IMR-90 (cell line): ENCODE measurements around the gene ZNF280C. TPM values are rescaled to one million over a fixed set of nuclear protein-coding genes. Genes with fewer than 3 reads are reported as not detected.

Source experiments
- ATAC-seq: fragments of 200-7000 bp; cut with Tn5 transposase; 2 replicates; pipeline ENCODE4 v1.9.1; 2020; ENCODE audit warnings: low read depth, mild to moderate bottlenecking, moderate library complexity
- BruUV-seq: library from RNA; stranded (reverse); fragments of 400-500 nt; replicated peaks from 2 replicates; lab custom pipeline; 2021; lab: Mats Ljungman, UMichigan
- CTCF ChIA-PET: fragments of 300-600 bp; formaldehyde crosslinking; extraction: SDS; loops from one replicate; lab custom pipeline; 2021; ENCODE audit warnings: antibody characterized with exemption; lab: Yijun Ruan, JAX
- POLR2A ChIA-PET: fragments of 300-600 bp; sonication (Branson Sonifier 250); formaldehyde crosslinking; loops from one replicate; lab custom pipeline; 2022; ENCODE audit warnings: antibody characterized with exemption; ENCODE audit not compliant: unreplicated experiment; lab: Charles Lee
- DNase-seq: peaks from one replicate; pipeline ENCODE4 v3.0.0; 2013
- H2AFZ ChIP-seq: replicated peaks from 2 replicates; pipeline ENCODE3; 2013; ENCODE audit warnings: low read length, mild to moderate bottlenecking; ENCODE audit not compliant: poor library complexity
- H2AK5ac ChIP-seq: 2 replicates; pipeline ENCODE4 v1.6.1; 2013; ENCODE audit warnings: low read depth, low read length, inconsistent platforms
- H2AK9ac ChIP-seq: replicated peaks from 2 replicates; pipeline ENCODE3; 2013; ENCODE audit warnings: mild to moderate bottlenecking, low read depth, low read length, moderate library complexity; ENCODE audit not compliant: poor library complexity
- H2BK120ac ChIP-seq: 2 replicates; pipeline ENCODE4 v1.6.1; 2013; ENCODE audit warnings: low read depth, low read length, inconsistent platforms
- H2BK15ac ChIP-seq: 3 replicates; pipeline ENCODE4 v1.6.1; 2013; ENCODE audit warnings: low read depth, low read length, inconsistent platforms
- H2BK20ac ChIP-seq: 2 replicates; pipeline ENCODE4 v1.6.1; 2013; ENCODE audit warnings: low read depth, mild to moderate bottlenecking, inconsistent platforms, low read length, moderate library complexity
- H2BK5ac ChIP-seq: 2 replicates; pipeline ENCODE4 v1.6.1; 2013; ENCODE audit warnings: mild to moderate bottlenecking, low read depth, low read length, inconsistent platforms; ENCODE audit not compliant: poor library complexity, severe bottlenecking
- H3K14ac ChIP-seq: replicated peaks from 2 replicates; pipeline ENCODE4 v1.6.1; 2013; ENCODE audit warnings: low read depth, low read length, inconsistent platforms
- H3K18ac ChIP-seq: 2 replicates; pipeline ENCODE4 v1.6.1; 2013; ENCODE audit warnings: low read depth, low read length, control low read depth
- H3K23ac ChIP-seq: 2 replicates; pipeline ENCODE4 v1.6.1; 2013; ENCODE audit warnings: low read depth, low read length, inconsistent platforms
- H3K27ac ChIP-seq: 2 replicates; pipeline ENCODE4 v1.5.1; 2013; ENCODE audit warnings: mild to moderate bottlenecking, control low read depth, low read length; ENCODE audit not compliant: insufficient read depth
- H3K27me3 ChIP-seq: 2 replicates; pipeline ENCODE4 v1.6.1; 2013; ENCODE audit warnings: low read length; ENCODE audit not compliant: control insufficient read depth, insufficient read depth
- H3K36me3 ChIP-seq: 2 replicates; pipeline ENCODE4 v1.6.1; 2013; ENCODE audit warnings: low read length, mixed read lengths; ENCODE audit not compliant: control insufficient read depth, insufficient read depth
- H3K4ac ChIP-seq: 2 replicates; pipeline ENCODE4 v1.6.1; 2013; ENCODE audit warnings: low read depth, low read length, inconsistent platforms
- H3K4me1 ChIP-seq: 2 replicates; pipeline ENCODE4 v1.6.1; 2013; ENCODE audit warnings: low read length, mixed read lengths; ENCODE audit not compliant: control insufficient read depth, insufficient read depth
- H3K4me2 ChIP-seq: 2 replicates; pipeline ENCODE4 v1.6.1; 2013; ENCODE audit warnings: low read depth, mild to moderate bottlenecking, control low read depth, low read length, moderate library complexity
- H3K4me3 ChIP-seq: 2 replicates; pipeline ENCODE4 v1.5.1; 2013; ENCODE audit warnings: low read depth, mild to moderate bottlenecking, control low read depth, low read length, moderate library complexity; ENCODE audit not compliant: insufficient read depth
- H3K56ac ChIP-seq: 2 replicates; pipeline ENCODE4 v1.6.1; 2013; ENCODE audit warnings: low read length, inconsistent platforms; ENCODE audit not compliant: insufficient read depth; ENCODE audit errors: extremely low read depth
- H3K79me1 ChIP-seq, 2 experiments: 2 replicates each; pipeline ENCODE4 v1.6.1; 2013; ENCODE audit warnings: low read length in 2 of 2, inconsistent platforms in 1 of 2, low read depth in 1 of 2
- H3K9ac ChIP-seq: 2 replicates; pipeline ENCODE4 v1.6.1; 2013; ENCODE audit warnings: low read depth, low read length, control low read depth
- H3K9me1 ChIP-seq: 2 replicates; pipeline ENCODE4 v1.6.1; 2013; ENCODE audit warnings: low read length, inconsistent platforms; ENCODE audit not compliant: insufficient read depth
- H3K9me3 ChIP-seq: 2 replicates; pipeline ENCODE4 v1.6.1; 2013; ENCODE audit warnings: low read length; ENCODE audit not compliant: control insufficient read depth, insufficient read depth
- H4K20me1 ChIP-seq: 2 replicates; pipeline ENCODE4 v1.6.1; 2013; ENCODE audit warnings: low read length, inconsistent platforms; ENCODE audit not compliant: insufficient read depth
- H4K5ac ChIP-seq: 2 replicates; pipeline ENCODE4 v1.6.1; 2013; ENCODE audit warnings: mild to moderate bottlenecking, low read depth, low read length, control low read depth
- H4K8ac ChIP-seq, 2 experiments: 2 replicates each; pipeline ENCODE4 v1.6.1; 2013; ENCODE audit warnings: low read depth in 2 of 2, low read length in 2 of 2, control low read depth in 1 of 2, inconsistent platforms in 1 of 2
- H4K91ac ChIP-seq: 2 replicates; pipeline ENCODE4 v1.6.1; 2013; ENCODE audit warnings: low read depth, low read length, inconsistent platforms; ENCODE audit not compliant: insufficient read depth
- CEBPB ChIP-seq: IDR thresholded peaks from 2 replicates; pipeline ENCODE4 v1.6.1; 2012; ENCODE audit warnings: low read depth, low read length, improper control_type of control experiment
- CHD1 ChIP-seq: IDR thresholded peaks from 2 replicates; pipeline ENCODE4 v1.6.1; 2012; ENCODE audit warnings: low read depth, low read length, improper control_type of control experiment
- CTCF ChIP-seq: conservative IDR thresholded peaks from 2 replicates; pipeline ENCODE4 v1.5.1; 2012; ENCODE audit warnings: mild to moderate bottlenecking, low read depth, low read length, improper control_type of control experiment
- ELK1 ChIP-seq: fragments of 150-350 bp; IDR thresholded peaks from 2 replicates; pipeline ENCODE4 v1.6.1; 2016; ENCODE audit warnings: low read depth, mild to moderate bottlenecking, low read length, moderate library complexity, borderline replicate concordance
- MAFK ChIP-seq: IDR thresholded peaks from 2 replicates; pipeline ENCODE4 v1.6.1; 2012; ENCODE audit warnings: low read depth, low read length, improper control_type of control experiment
- MXI1 ChIP-seq: IDR thresholded peaks from 2 replicates; pipeline ENCODE4 v1.6.1; 2012; ENCODE audit warnings: low read depth, mild to moderate bottlenecking, low read length, moderate library complexity, borderline replicate concordance
- NFE2L2 ChIP-seq: fragments of 150-350 bp; IDR thresholded peaks from 2 replicates; pipeline ENCODE4 v1.6.1; 2016; ENCODE audit warnings: low read depth, mild to moderate bottlenecking, low read length
- POLR2A ChIP-seq: IDR thresholded peaks from 2 replicates; pipeline ENCODE4 v1.6.1; 2012; ENCODE audit warnings: mild to moderate bottlenecking, low read depth, low read length
- RAD21 ChIP-seq: IDR thresholded peaks from 2 replicates; pipeline ENCODE4 v1.6.1; 2012; ENCODE audit warnings: low read length, improper control_type of control experiment
- RCOR1 ChIP-seq: IDR thresholded peaks from 2 replicates; pipeline ENCODE4 v1.6.1; 2012; ENCODE audit warnings: mild to moderate bottlenecking, low read length, improper control_type of control experiment; ENCODE audit not compliant: insufficient replicate concordance
- RFX5 ChIP-seq: IDR thresholded peaks from 2 replicates; pipeline ENCODE4 v1.8.0; 2012; ENCODE audit warnings: low read depth, mild to moderate bottlenecking, low read length, moderate library complexity
- USF2 ChIP-seq: fragments of 150-350 bp; IDR thresholded peaks from 2 replicates; pipeline ENCODE4 v1.6.1; 2017; ENCODE audit warnings: mild to moderate bottlenecking, antibody characterized with exemption, low read length, low read depth
- WGBS, 2 experiments: methylation state at CpG; one replicate each; pipeline versions ENCODE4 v1.1.5 to v1.1.7; 2013; ENCODE audit warnings: missing lambda C conversion rate in 2 of 2; ENCODE audit not compliant: insufficient read length in 1 of 2; ENCODE audit errors: extremely low coverage in 2 of 2; 5-methylcytosine and 5-hydroxymethylcytosine counted together
- dilution Hi-C: fragments of 300-500 bp; cut with HindIII; formaldehyde crosslinking; loops from one replicate; pipeline ENCODE4 v1.14.3; 2018; ENCODE audit warnings: low sequenced_read_pairs; ENCODE audit not compliant: unreplicated experiment
- in situ Hi-C: fragments of 300-500 bp; cut with MboI; formaldehyde crosslinking; loops from 3 replicates; pipeline ENCODE4 v1.14.3; 2019; ENCODE audit warnings: low sequenced_read_pairs, inconsistent platforms, mixed read lengths
- intact Hi-C: fragments of 100-400 bp; cut with micrococcal nuclease; formaldehyde crosslinking; loops from 2 replicates; pipeline ENCODE4 v1.10.0; 2022
- polyA plus RNA-seq, 3 experiments: library from polyadenylated mRNA; depleted of rRNA; stranded (reverse); fragments of >200 nt; gene quantifications; 2 replicates each; pipeline ENCODE4 v1.2.3, GENCODE V29; 2012; ENCODE audit warnings: low replicate concordance in 1 of 3
- total RNA-seq: library from RNA; depleted of rRNA; stranded (reverse); fragments of >200 nt; gene quantifications from 2 replicates; pipeline ENCODE4 v1.2.3, GENCODE V29; 2012

The ZNF280C gene
- total and polyA plus RNA-seq, 2 of the 4 experiments (the other 2 are of a cell fraction) = 3.1 to 4.5 TPM

GRCh38 chrX:130163398-130163797 lies 105.3 kb downstream of the ZNF280C start:
- H4K20me1 ChIP-seq = no peaks in the 10 kb centered on the region
- H2AFZ ChIP-seq = no peak overlapping the region

More at GRCh38 chrX:130163398-130163797, 105.3 kb downstream of the ZNF280C start:
- in situ Hi-C loops (no loop called here), dilution Hi-C loops (no loop called here), intact Hi-C loops (no loop called here)
- Histone ChIP-seq H3K4me1 (no peaks in the 10 kb centered on the region), H4K8ac (no peak overlapping the region), H2BK20ac (no peak overlapping the region), H2BK5ac (no peak overlapping the region), H3K9me3 (no peaks in the 10 kb centered on the region), H3K4ac (no peak overlapping the region), H3K18ac (no peak overlapping the region), H3K9me1 (no peaks in the 10 kb centered on the region), H3K56ac (no peak overlapping the region), H3K27ac (no peak overlapping the region), H2BK15ac (no peak overlapping the region), H4K91ac (no peak overlapping the region), H3K79me1 (peaks cover 7 to 8% of the 10 kb centered on the region in 2 experiments; a peak in 2 of 4 replicates), H3K4me2 (no peak overlapping the region), H3K36me3 (no peaks in the 10 kb centered on the region), H2BK120ac (no peak overlapping the region), H2AK5ac (no peak overlapping the region), H3K4me3 (no peak overlapping the region), H3K9ac (no peak overlapping the region), H3K23ac (no peak overlapping the region), H4K5ac (no peak overlapping the region), H2AK9ac (no peak overlapping the region), H3K14ac (no peak overlapping the region), H3K27me3 (no peaks in the 10 kb centered on the region)
- ChIA-PET POLR2A (no interaction called here), CTCF (no interaction called here)
- ATAC-seq (no peak), DNase-seq (no peak)
- no CpG with 5 or more reads among the region's 2 CpGs for WGBS, 2 experiments
- no TSS peak for BruUV-seq
- TF ChIP-seq CTCF (no peak), RAD21 (no peak), USF2 (no peak), ELK1 (no peak), RCOR1 (no peak), CHD1 (no peak), CEBPB (no peak), RFX5 (no peak), POLR2A (no peak), NFE2L2 (no peak), MAFK (no peak), MXI1 (no peak)
